ENCODE measurements around the gene ZNF200.

The ZNF200 gene

DNA sequence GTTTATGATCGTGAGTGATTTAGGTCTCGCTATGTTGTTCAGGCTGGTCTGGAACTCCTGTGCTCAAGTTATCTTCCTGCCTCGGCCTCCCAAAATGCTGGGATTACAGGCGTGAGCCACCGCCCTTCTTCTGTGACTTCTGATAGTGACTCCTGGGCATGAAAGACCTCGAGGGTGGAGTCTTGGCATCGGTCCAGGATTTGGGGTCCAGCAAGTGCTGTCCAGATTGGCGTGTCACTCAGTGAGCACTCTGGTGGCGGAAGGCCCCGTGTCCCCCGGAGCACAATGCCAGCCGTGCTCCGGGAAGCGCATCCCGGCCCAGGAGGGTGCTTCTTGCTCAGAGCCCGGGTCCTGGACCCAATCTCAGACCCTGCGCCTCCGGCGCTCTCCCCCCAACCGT, 40.2 kb downstream of the ZNF200 start:
- DNase-seq (ENCODE audit: insufficient read length, low spot score) (no peak), FAIRE-seq (no peak)
- TF ChIP-seq, protein P1, sequence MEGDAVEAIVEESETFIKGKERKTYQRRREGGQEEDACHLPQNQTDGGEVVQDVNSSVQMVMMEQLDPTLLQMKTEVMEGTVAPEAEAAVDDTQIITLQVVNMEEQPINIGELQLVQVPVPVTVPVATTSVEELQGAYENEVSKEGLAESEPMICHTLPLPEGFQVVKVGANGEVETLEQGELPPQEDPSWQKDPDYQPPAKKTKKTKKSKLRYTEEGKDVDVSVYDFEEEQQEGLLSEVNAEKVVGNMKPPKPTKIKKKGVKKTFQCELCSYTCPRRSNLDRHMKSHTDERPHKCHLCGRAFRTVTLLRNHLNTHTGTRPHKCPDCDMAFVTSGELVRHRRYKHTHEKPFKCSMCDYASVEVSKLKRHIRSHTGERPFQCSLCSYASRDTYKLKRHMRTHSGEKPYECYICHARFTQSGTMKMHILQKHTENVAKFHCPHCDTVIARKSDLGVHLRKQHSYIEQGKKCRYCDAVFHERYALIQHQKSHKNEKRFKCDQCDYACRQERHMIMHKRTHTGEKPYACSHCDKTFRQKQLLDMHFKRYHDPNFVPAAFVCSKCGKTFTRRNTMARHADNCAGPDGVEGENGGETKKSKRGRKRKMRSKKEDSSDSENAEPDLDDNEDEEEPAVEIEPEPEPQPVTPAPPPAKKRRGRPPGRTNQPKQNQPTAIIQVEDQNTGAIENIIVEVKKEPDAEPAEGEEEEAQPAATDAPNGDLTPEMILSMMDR (IDR thresholded peaks at IDR 0.05; ENCODE audit: insufficient read depth, missing control alignments): no peak

GRCh38 chr16:3193221-3194212, 41.4 kb downstream of the ZNF200 start:
- FAIRE-seq: no peak
- DNase-seq (ENCODE audit: insufficient read length, low spot score): no peak
- TF ChIP-seq, protein P1 (IDR thresholded peaks at IDR 0.05; ENCODE audit: insufficient read depth, missing control alignments): no peak

- no peak for FAIRE-seq
- TF ChIP-seq, protein P1 (IDR thresholded peaks at IDR 0.05; ENCODE audit: insufficient read depth, missing control alignments): no peak
- no peak for DNase-seq (ENCODE audit: insufficient read length, low spot score)
Observed at GRCh38 chr16:3192476-3193019, 42.4 kb downstream of the ZNF200 start.

- TF ChIP-seq, protein P1 (IDR thresholded peaks at IDR 0.05; ENCODE audit: insufficient read depth, missing control alignments): no peak
- DNase-seq (ENCODE audit: insufficient read length, low spot score) (no peak), FAIRE-seq (no peak)
Observed at GRCh38 chr16:3190949-3191353, 44.0 kb downstream of the ZNF200 start.

- TF ChIP-seq, protein P1 (IDR thresholded peaks at IDR 0.05; ENCODE audit: insufficient read depth, missing control alignments): no peak
- DNase-seq (ENCODE audit: insufficient read length, low spot score) (no peak), FAIRE-seq (no peak)
Observed at GRCh38 chr16:3189869-3190268, 45.1 kb downstream of the ZNF200 start.

DNA sequence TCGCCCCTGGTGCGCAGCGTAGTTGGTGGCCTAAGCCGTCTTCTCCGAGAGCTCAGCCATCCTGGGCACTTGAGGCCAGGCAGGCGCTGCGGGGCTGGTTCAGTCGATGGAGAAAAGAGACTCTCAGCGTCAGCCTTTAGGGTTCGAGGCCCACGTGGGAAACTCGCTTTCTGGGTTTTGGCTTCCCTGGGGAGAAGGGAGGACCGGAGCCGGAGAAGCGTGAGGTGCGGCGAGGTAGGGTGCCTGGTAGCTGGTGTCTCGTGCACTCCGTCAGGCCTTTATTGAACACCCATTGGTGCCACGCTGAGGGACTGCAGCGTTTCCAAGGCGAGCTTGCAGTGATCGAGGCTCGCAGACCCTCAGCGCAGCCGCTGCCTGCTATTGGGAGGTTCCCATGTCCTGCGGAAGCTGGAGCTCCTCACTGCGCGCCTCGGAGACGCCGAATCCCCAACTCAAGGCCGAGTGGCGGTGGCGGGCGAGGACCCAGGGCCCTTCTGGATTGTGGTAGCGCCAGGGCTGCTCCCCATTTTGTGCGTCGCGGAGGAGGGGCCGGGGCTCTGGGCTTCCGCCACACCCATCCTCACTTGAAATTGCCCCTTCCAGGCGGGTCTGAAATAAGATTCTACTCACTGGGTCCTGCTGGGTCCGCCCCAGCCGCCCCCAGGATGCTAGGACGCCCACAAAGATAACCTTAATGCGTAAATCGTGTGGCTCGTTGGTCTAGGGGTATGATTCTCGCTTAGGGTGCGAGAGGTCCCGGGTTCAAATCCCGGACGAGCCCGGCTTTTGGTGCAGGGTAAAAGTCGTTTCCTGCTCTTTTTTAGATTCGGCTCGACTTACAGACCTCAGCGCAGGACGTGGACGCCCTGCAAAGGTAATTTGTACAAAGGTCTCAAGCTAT, 45.8 kb downstream of the ZNF200 start:
- TF ChIP-seq, protein P1 (IDR thresholded peaks at IDR 0.05; ENCODE audit: insufficient read depth, missing control alignments): no peak
- DNase-seq (ENCODE audit: insufficient read length, low spot score): no peak
- FAIRE-seq: no peak
